NCI-H2196 treated with DMSO at 0.1 percent for 48 hours (cell line): ENCODE results near the gene PROM1.

ENCODE experiments used
- DNase-seq: peaks from one replicate; lab custom pipeline; 2025; ENCODE audit not compliant: unreplicated experiment; lab: John Stamatoyannopoulos, UW

The PROM1 gene

GRCh38 chr4:15951781-15952180 lies 132.0 kb downstream of the PROM1 start:
- no peak for DNase-seq

GRCh38 chr4:15948826-15949225 lies 135.0 kb downstream of the PROM1 start:
- DNase-seq, result no peak

GRCh38 chr4:15947684-15948083 lies 136.1 kb downstream of the PROM1 start:
- no peak for DNase-seq

- no peak for DNase-seq
Measured at GRCh38 chr4:15945516-15945915, 138.3 kb downstream of the PROM1 start.

GRCh38 chr4:15944895-15945294 lies 138.9 kb downstream of the PROM1 start:
- no peak for DNase-seq

GRCh38 chr4:15942283-15942682 lies 141.5 kb downstream of the PROM1 start:
- DNase-seq, result no peak

- no peak for DNase-seq
Measured at GRCh38 chr4:15938640-15939039, 145.2 kb downstream of the PROM1 start, which contains the start of gene FGFBP1. Gene FGFBP1, minus strand, starts transcription at chr4:15938740. Its CDS starts 2,108 bp downstream, at chr4:15936632.

- no peak for DNase-seq
Measured at GRCh38 chr4:15938182-15938581, 145.6 kb downstream of the PROM1 start.

GRCh38 chr4:15936495-15936894 lies 147.3 kb downstream of the PROM1 start:
- DNase-seq, result no peak

- no peak for DNase-seq
Measured at GRCh38 chr4:15935504-15936402, 148.1 kb downstream of the PROM1 start.

- DNase-seq, result no peak
Measured at GRCh38 chr4:15934259-15934658, 149.6 kb downstream of the PROM1 start.

GRCh38 chr4:15931451-15932210 lies 152.2 kb downstream of the PROM1 start:
- DNase-seq, result no peak

- no peak for DNase-seq
Measured at GRCh38 chr4:15930314-15930713, 153.5 kb downstream of the PROM1 start.

- no peak for DNase-seq
Measured at GRCh38 chr4:15929540-15929939, 154.3 kb downstream of the PROM1 start.

- DNase-seq, result no peak
Measured at GRCh38 chr4:15928883-15929282, 154.9 kb downstream of the PROM1 start.

GRCh38 chr4:15926486-15926885 lies 157.3 kb downstream of the PROM1 start:
- DNase-seq, result no peak

GRCh38 chr4:15925830-15926229 lies 158.0 kb downstream of the PROM1 start:
- no peak for DNase-seq

GRCh38 chr4:15921592-15921932 lies 162.3 kb downstream of the PROM1 start:
- no peak for DNase-seq

GRCh38 chr4:15920723-15921591 lies 162.9 kb downstream of the PROM1 start:
- no peak for DNase-seq

GRCh38 chr4:15918484-15919129 lies 165.2 kb downstream of the PROM1 start:
- DNase-seq, result no peak
